GM12865 (cell line): ENCODE data around the gene NBAS.
"Not testable (repeated sequence)": the region's sequence is repeated elsewhere in the genome, so short reads cannot be mapped to it uniquely, and the experiment has no call there.

ENCODE experiments used
- DNase-seq: peaks from one replicate; pipeline ENCODE4 v3.0.0; 2010; ENCODE audit warnings: low read depth
- H3K4me3 ChIP-seq: 2 replicates; pipeline ENCODE4 v1.5.1; 2011; ENCODE audit warnings: mild to moderate bottlenecking, low read depth, low read length, control low read depth
- TF ChIP-seq, protein P1 (sequence below): IDR thresholded peaks from 2 replicates; pipeline ENCODE4 v1.5.1; 2011; ENCODE audit warnings: low read length, control low read depth, low read depth, inconsistent platforms; ENCODE audit not compliant: insufficient read depth; ENCODE audit errors: missing control alignments

Gene NBAS

GRCh38 chr2:15212249-15212648 lies 348.9 kb downstream of the NBAS start:
- TF ChIP-seq, protein P1, sequence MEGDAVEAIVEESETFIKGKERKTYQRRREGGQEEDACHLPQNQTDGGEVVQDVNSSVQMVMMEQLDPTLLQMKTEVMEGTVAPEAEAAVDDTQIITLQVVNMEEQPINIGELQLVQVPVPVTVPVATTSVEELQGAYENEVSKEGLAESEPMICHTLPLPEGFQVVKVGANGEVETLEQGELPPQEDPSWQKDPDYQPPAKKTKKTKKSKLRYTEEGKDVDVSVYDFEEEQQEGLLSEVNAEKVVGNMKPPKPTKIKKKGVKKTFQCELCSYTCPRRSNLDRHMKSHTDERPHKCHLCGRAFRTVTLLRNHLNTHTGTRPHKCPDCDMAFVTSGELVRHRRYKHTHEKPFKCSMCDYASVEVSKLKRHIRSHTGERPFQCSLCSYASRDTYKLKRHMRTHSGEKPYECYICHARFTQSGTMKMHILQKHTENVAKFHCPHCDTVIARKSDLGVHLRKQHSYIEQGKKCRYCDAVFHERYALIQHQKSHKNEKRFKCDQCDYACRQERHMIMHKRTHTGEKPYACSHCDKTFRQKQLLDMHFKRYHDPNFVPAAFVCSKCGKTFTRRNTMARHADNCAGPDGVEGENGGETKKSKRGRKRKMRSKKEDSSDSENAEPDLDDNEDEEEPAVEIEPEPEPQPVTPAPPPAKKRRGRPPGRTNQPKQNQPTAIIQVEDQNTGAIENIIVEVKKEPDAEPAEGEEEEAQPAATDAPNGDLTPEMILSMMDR: no peak
- no peak overlapping the region for H3K4me3 ChIP-seq
- no peak for DNase-seq

DNA sequence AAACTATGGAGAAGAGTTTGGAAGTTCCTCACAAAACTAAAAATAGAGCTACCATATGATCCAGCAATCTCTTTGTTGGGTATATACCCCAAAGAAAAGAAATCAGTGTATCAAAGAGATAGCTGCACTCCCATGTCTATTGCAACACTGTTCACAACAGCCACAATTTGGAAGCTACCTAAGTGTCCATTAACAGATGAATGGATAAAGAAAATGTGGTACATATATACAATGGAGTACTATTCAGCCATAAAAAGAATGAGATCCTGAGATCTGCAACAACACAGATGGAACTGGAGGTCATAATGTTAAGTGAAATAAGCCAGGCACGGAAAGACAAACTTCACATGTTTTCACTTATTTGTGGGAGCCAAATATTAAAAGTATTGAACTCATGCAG lies 350.6 kb downstream of the NBAS start:
- DNase-seq, H3K4me3 ChIP-seq: not testable (repeated sequence)

DNA sequence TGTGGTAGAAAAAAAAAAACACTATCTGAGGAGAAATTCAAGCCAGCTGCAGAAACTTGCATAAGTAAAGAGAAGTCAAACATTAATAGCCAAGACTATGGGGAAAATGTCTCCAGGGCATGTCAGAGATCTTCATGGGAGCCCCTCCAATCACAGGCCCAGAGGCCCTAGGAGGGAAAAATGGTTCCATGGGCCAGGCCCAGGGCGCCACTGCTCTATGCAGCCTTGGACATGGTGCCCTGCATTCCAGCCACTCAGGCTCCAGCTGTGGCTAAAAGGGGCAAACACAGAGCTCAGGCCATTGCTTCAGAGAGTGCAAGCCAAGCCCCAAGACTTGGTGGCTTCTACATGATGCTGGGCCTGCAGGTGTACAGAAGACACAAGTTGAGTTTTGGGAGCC lies 354.7 kb downstream of the NBAS start:
- TF ChIP-seq, protein P1: no peak
- DNase-seq: no peak
- no peak overlapping the region for H3K4me3 ChIP-seq

- TF ChIP-seq, protein P1: no peak
- no peak for DNase-seq
Observed at GRCh38 chr2:15205562-15205961, 355.6 kb downstream of the NBAS start.

DNA sequence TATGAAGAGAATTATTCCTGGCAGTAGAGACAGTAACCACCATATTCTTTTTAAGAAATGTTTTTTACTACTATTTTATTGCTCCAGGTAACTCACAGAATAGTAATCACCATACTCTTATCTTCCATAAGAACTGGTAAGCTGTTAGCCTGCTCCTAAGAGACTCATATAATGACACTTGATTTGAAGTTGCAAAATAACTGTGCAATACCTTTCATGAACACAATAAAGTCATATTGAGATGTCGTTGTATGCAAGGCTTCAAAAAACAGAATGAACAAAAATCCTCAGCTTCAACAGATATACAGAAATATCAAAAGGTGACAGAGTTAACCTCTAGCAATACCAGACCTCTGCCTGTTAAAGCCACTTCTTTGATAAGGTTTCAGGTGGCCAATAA lies 360.1 kb downstream of the NBAS start:
- TF ChIP-seq, protein P1: no peak
- DNase-seq: no peak
- no peak overlapping the region for H3K4me3 ChIP-seq

More at GRCh38 chr2:15205562-15205961, 355.6 kb downstream of the NBAS start:
- H3K4me3 ChIP-seq: no peak overlapping the region

- DNase-seq: no peak
- H3K4me3 ChIP-seq: no peak overlapping the region
- TF ChIP-seq, protein P1: no peak
Observed at GRCh38 chr2:15200581-15200980, 360.6 kb downstream of the NBAS start.

DNA sequence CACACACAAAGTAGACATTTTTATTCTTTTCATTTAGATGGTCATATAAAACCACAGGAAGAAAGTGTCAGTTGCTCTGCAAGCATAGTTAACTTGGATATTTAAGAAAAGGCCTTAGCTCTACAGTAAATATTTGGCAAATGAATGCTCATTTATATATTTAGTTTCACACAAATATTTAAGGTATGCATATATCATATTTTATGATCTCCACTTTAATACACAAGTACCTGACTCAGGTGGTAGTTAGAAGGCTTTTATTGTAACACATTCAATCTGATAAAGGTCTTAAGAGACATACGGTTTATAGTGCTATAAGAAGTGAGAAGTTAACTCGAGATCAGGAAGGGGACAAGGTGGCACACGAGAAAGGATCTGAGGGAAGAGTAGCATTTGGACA lies 363.1 kb downstream of the NBAS start:
- H3K4me3 ChIP-seq: no peak overlapping the region
- DNase-seq: no peak
- TF ChIP-seq, protein P1: no peak
